ENCODE data around the gene FAM53A. TPM values are rescaled to one million over a fixed set of nuclear protein-coding genes. Genes with fewer than 3 reads are reported as not detected.

Gene FAM53A
- total RNA-seq, 2 experiments from 2014 or later: 1.4 to 1.8 TPM

DNA sequence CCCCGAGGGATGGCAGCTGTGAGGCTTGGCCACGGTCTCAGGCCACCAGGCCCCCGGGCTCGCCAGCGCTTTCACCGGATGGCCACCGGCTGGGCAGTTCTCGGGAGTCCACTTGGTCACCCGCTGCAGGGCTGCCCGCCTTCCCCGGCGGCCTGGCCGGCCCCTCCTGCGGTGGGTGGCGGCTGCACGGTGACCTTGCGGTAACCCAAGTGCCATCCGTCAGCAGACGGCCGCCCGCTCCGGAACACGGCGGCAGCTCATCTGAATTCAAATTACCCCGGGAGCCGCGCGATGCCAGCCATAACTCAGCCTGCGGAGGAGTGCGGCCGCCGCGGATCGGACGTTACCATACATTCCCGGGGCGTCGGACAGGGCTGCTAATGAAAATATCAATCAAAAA lies 60.7 kb downstream of the FAM53A start:
- Histone ChIP-seq H3K4me1 (ENCODE audit: insufficient read depth, low read length, poor library complexity, severe bottlenecking) (no peaks in the 10 kb centered on the region), H3K4me3 (ENCODE audit: low read depth, low read length, poor library complexity, severe bottlenecking) (no peak overlapping the region), H3K9me3 (ENCODE audit: low read length) (no peaks in the 10 kb centered on the region), H3K9me2 (ENCODE audit: insufficient read depth, low read length) (no peaks in the 10 kb centered on the region), H3K4me2 (ENCODE audit: low read length) (no peak overlapping the region), H4K20me1 (ENCODE audit: insufficient read depth, low read length) (no peaks in the 10 kb centered on the region), H3K27ac (ENCODE audit: low read depth, low read length, poor library complexity, severe bottlenecking) (no peak overlapping the region), H3K36me3 (ENCODE audit: insufficient read depth, low read length) (no peaks in the 10 kb centered on the region), H3K79me2 (ENCODE audit: insufficient read depth, low read depth, low read length) (no peaks in the 10 kb centered on the region), H2AFZ (ENCODE audit: low read length) (no peak overlapping the region)
- ChIA-PET CTCF (ENCODE audit: unreplicated experiment) (no interaction called here), POLR2A (no interaction called here)
- DNase-seq (ENCODE audit: low spot score): no peak
- intact Hi-C loops (cut with micrococcal nuclease; ENCODE audit: unreplicated experiment): no loop called here
- BruUV-seq (replicated peaks): no TSS peak
- TF ChIP-seq EZH2phosphoT487 (IDR thresholded peaks at IDR 0.05; ENCODE audit: borderline replicate concordance, low read depth, low read length): no peak
- TF ChIP-seq, protein P1, sequence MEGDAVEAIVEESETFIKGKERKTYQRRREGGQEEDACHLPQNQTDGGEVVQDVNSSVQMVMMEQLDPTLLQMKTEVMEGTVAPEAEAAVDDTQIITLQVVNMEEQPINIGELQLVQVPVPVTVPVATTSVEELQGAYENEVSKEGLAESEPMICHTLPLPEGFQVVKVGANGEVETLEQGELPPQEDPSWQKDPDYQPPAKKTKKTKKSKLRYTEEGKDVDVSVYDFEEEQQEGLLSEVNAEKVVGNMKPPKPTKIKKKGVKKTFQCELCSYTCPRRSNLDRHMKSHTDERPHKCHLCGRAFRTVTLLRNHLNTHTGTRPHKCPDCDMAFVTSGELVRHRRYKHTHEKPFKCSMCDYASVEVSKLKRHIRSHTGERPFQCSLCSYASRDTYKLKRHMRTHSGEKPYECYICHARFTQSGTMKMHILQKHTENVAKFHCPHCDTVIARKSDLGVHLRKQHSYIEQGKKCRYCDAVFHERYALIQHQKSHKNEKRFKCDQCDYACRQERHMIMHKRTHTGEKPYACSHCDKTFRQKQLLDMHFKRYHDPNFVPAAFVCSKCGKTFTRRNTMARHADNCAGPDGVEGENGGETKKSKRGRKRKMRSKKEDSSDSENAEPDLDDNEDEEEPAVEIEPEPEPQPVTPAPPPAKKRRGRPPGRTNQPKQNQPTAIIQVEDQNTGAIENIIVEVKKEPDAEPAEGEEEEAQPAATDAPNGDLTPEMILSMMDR (conservative IDR thresholded peaks at IDR 0.05; ENCODE audit: low read length): no peak

DNA sequence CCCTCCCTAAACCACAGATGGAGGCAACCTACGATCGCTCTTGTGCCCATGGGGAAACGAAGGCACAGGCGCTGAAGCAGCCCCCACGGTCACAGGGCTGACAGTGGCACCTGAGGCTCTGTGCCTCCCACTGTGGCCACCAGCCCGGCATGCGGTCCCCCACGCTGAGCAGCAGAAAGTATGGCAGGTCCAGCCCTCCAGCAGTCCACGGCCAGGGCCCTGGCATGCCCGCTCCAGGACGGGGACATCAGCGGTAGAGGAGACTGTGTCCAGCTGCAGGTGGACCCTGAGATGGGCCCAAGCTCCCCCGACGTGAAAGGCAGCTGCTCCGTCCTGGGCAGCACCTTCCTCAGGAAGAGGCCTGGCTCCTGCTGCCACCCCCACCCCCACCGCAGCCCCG lies 61.2 kb downstream of the FAM53A start:
- H2AFZ ChIP-seq (ENCODE audit: low read length): no peak overlapping the region
- no peak overlapping the region for H3K27ac ChIP-seq (ENCODE audit: low read depth, low read length, poor library complexity, severe bottlenecking)
- no peak overlapping the region for H3K4me2 ChIP-seq (ENCODE audit: low read length)
- ChIA-PET CTCF (ENCODE audit: unreplicated experiment) (no interaction called here), POLR2A (no interaction called here)
- no peaks in the 10 kb centered on the region for H3K9me2 ChIP-seq (ENCODE audit: insufficient read depth, low read length)
- intact Hi-C loops (cut with micrococcal nuclease; ENCODE audit: unreplicated experiment): no loop called here
- no TSS peak for BruUV-seq (replicated peaks)
- DNase-seq (ENCODE audit: low spot score): no peak
- no peak for TF ChIP-seq EZH2phosphoT487 (IDR thresholded peaks at IDR 0.05; ENCODE audit: borderline replicate concordance, low read depth, low read length)
- TF ChIP-seq, protein P1 (conservative IDR thresholded peaks at IDR 0.05; ENCODE audit: low read length): no peak
- no peaks in the 10 kb centered on the region for H3K79me2 ChIP-seq (ENCODE audit: insufficient read depth, low read depth, low read length)
- no peaks in the 10 kb centered on the region for H3K9me3 ChIP-seq (ENCODE audit: low read length)
- no peaks in the 10 kb centered on the region for H4K20me1 ChIP-seq (ENCODE audit: insufficient read depth, low read length)
- H3K4me3 ChIP-seq (ENCODE audit: low read depth, low read length, poor library complexity, severe bottlenecking): no peak overlapping the region
- H3K36me3 ChIP-seq (ENCODE audit: insufficient read depth, low read length): no peaks in the 10 kb centered on the region
- H3K4me1 ChIP-seq (ENCODE audit: insufficient read depth, low read length, poor library complexity, severe bottlenecking): no peaks in the 10 kb centered on the region

DNA sequence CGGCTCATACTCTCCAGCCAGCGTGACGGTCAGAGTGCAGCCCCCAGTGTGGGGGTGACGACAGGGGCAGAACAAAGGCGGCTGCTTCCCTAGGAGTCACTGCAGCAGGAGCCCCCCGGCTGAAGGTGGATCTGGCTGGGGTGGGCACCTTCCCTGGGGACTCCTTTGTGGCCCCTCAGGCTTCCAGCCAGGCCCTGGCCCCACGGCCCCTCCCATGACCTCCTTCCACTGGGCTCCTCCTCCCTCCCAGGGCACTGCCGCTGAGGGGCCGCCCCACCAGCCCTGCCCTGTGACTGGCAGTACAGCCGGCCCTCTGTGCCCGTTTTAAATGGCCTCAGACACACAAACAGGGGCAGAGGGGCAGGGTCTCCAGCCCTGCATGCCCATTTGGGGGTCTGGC lies 61.9 kb downstream of the FAM53A start:
- ChIA-PET CTCF (ENCODE audit: unreplicated experiment) (no interaction called here), POLR2A (no interaction called here)
- Histone ChIP-seq H3K9me2 (ENCODE audit: insufficient read depth, low read length) (no peaks in the 10 kb centered on the region), H3K9me3 (ENCODE audit: low read length) (no peaks in the 10 kb centered on the region), H3K36me3 (ENCODE audit: insufficient read depth, low read length) (no peaks in the 10 kb centered on the region), H3K4me2 (ENCODE audit: low read length) (no peak overlapping the region), H2AFZ (ENCODE audit: low read length) (no peak overlapping the region), H3K27ac (ENCODE audit: low read depth, low read length, poor library complexity, severe bottlenecking) (no peak overlapping the region), H3K4me3 (ENCODE audit: low read depth, low read length, poor library complexity, severe bottlenecking) (no peak overlapping the region), H4K20me1 (ENCODE audit: insufficient read depth, low read length) (no peaks in the 10 kb centered on the region), H3K79me2 (ENCODE audit: insufficient read depth, low read depth, low read length) (no peaks in the 10 kb centered on the region), H3K4me1 (ENCODE audit: insufficient read depth, low read length, poor library complexity, severe bottlenecking) (no peaks in the 10 kb centered on the region)
- no peak for DNase-seq (ENCODE audit: low spot score)
- BruUV-seq (replicated peaks): no TSS peak
- TF ChIP-seq, protein P1 (conservative IDR thresholded peaks at IDR 0.05; ENCODE audit: low read length): no peak
- TF ChIP-seq EZH2phosphoT487 (IDR thresholded peaks at IDR 0.05; ENCODE audit: borderline replicate concordance, low read depth, low read length): no peak
- intact Hi-C loops (cut with micrococcal nuclease; ENCODE audit: unreplicated experiment): no loop called here
